ENCODE results near the gene TPR. TPM values are rescaled to one million over a fixed set of nuclear protein-coding genes. Genes with fewer than 3 reads are reported as not detected.
A peak's percentile ranks its signal among the peaks of the same experiment; 100 is the strongest.

TPR gene
- polyA plus RNA-seq, 2 of the 4 experiments (the other 2 are of a cell fraction): 49.0 to 93.2 TPM

DNA sequence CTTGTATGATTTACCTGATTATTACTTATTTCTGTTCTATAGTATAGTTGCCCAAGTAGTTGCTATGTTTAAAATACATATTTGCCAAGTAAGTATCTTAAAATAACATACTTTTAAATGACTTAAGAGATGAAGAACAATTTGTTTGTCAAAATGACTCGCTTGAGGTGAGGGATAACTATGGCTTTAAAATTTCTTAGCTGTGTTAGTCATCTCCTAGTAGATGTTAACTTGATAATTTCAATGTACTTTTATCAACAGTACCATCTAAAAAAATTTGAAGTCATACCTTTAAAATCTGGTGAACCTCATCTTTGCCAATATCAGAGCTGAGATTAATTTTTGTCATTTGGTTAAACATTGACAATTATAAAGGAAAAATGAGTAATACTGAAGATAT, 38.3 kb upstream of the TPR start (continued):
- TF ChIP-seq, protein P1, sequence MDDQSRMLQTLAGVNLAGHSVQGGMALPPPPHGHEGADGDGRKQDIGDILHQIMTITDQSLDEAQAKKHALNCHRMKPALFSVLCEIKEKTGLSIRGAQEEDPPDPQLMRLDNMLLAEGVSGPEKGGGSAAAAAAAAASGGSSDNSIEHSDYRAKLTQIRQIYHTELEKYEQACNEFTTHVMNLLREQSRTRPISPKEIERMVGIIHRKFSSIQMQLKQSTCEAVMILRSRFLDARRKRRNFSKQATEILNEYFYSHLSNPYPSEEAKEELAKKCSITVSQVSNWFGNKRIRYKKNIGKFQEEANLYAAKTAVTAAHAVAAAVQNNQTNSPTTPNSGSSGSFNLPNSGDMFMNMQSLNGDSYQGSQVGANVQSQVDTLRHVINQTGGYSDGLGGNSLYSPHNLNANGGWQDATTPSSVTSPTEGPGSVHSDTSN (IDR thresholded peaks at IDR 0.05): no peak
- TF ChIP-seq KDM5A (IDR thresholded peaks at IDR 0.05) (no peak), GATA3 (IDR thresholded peaks at IDR 0.05; ENCODE audit: borderline replicate concordance) (no peak), RFX5 (IDR thresholded peaks at IDR 0.05) (no peak)
- TF ChIP-seq, protein P2, sequence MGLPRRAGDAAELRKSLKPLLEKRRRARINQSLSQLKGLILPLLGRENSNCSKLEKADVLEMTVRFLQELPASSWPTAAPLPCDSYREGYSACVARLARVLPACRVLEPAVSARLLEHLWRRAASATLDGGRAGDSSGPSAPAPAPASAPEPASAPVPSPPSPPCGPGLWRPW (IDR thresholded peaks at IDR 0.05): no peak

DNA sequence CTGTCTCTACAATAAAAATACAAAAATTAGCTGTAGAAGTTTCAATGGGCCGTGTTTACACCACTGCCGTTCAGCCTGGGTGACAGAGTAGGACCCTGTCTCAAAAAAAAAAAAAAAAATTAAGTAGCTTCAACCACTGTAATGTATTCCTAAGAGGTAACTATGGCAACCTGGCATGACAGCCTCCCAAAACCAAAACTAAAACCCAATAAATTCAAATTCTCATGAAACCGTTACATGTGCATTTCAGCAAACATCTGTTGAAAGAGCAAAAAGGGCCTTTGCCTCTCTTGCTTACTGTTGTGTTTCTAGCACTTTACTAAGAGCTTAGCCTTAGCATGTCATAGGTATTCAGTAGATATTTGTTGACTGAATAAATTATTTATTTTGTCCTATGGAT, 34.0 kb upstream of the TPR start:
- FAIRE-seq (no peak), DNase-seq (ENCODE audit: low read depth in 1 of 2, low spot score in 1 of 2) (no peak), ATAC-seq (no peak)
- Histone ChIP-seq H3K27ac (no peak overlapping the region), H3K4me3 (no peak overlapping the region), H3K4me1 (peaks cover 9% of the 10 kb centered on the region; the same call in 1 of the 3 replicates), H3K9me3 (no peaks in the 10 kb centered on the region), H3K4me2 (no peak overlapping the region)
- TF ChIP-seq ESRRA (IDR thresholded peaks at IDR 0.05; ENCODE audit: borderline replicate concordance, low read length) (no peak), JUN (IDR thresholded peaks at IDR 0.05) (no peak), CHD2 (IDR thresholded peaks at IDR 0.05; ENCODE audit: low read length, partially characterized antibody) (no peak), RARB (CRISPR knock-in tag; IDR thresholded peaks at IDR 0.05) (no peak), NFE2L2 (conservative IDR thresholded peaks at IDR 0.05; ENCODE audit: low read length) (no peak), RAD21 (conservative IDR thresholded peaks at IDR 0.05 in 1 of 2, IDR thresholded peaks at IDR 0.05 in 1 of 2) (no peak), CEBPB (IDR thresholded peaks at IDR 0.05) (no peak), SMC3 (IDR thresholded peaks at IDR 0.05) (no peak)
- TF ChIP-seq, protein P3, sequence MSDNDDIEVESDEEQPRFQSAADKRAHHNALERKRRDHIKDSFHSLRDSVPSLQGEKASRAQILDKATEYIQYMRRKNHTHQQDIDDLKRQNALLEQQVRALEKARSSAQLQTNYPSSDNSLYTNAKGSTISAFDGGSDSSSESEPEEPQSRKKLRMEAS (IDR thresholded peaks at IDR 0.05): no peak
- TF ChIP-seq, protein P4, sequence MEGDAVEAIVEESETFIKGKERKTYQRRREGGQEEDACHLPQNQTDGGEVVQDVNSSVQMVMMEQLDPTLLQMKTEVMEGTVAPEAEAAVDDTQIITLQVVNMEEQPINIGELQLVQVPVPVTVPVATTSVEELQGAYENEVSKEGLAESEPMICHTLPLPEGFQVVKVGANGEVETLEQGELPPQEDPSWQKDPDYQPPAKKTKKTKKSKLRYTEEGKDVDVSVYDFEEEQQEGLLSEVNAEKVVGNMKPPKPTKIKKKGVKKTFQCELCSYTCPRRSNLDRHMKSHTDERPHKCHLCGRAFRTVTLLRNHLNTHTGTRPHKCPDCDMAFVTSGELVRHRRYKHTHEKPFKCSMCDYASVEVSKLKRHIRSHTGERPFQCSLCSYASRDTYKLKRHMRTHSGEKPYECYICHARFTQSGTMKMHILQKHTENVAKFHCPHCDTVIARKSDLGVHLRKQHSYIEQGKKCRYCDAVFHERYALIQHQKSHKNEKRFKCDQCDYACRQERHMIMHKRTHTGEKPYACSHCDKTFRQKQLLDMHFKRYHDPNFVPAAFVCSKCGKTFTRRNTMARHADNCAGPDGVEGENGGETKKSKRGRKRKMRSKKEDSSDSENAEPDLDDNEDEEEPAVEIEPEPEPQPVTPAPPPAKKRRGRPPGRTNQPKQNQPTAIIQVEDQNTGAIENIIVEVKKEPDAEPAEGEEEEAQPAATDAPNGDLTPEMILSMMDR (IDR thresholded peaks at IDR 0.05): no peak
- TF ChIP-seq, protein P2 (IDR thresholded peaks at IDR 0.05): no peak
- TF ChIP-seq, protein P5, sequence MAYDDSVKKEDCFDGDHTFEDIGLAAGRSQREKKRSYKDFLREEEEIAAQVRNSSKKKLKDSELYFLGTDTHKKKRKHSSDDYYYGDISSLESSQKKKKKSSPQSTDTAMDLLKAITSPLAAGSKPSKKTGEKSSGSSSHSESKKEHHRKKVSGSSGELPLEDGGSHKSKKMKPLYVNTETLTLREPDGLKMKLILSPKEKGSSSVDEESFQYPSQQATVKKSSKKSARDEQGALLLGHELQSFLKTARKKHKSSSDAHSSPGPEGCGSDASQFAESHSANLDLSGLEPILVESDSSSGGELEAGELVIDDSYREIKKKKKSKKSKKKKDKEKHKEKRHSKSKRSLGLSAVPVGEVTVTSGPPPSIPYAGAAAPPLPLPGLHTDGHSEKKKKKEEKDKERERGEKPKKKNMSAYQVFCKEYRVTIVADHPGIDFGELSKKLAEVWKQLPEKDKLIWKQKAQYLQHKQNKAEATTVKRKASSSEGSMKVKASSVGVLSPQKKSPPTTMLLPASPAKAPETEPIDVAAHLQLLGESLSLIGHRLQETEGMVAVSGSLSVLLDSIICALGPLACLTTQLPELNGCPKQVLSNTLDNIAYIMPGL (CRISPR knock-in tag; IDR thresholded peaks at IDR 0.05; ENCODE audit: borderline replicate concordance): no peak
- 86% methylated on average over 3 of the region's 3 CpGs for WGBS (ENCODE audit: missing lambda C conversion rate)
- CTCF ChIA-PET: interaction anchor here (0.6 to 1.0 kb wide), 3 partner anchors 10 to 271 kb away, joined by 3 to 4 read pairs (median 4); partner anchors contain the start of gene PTGS2
- POLR2A ChIA-PET: no interaction called here

DNA sequence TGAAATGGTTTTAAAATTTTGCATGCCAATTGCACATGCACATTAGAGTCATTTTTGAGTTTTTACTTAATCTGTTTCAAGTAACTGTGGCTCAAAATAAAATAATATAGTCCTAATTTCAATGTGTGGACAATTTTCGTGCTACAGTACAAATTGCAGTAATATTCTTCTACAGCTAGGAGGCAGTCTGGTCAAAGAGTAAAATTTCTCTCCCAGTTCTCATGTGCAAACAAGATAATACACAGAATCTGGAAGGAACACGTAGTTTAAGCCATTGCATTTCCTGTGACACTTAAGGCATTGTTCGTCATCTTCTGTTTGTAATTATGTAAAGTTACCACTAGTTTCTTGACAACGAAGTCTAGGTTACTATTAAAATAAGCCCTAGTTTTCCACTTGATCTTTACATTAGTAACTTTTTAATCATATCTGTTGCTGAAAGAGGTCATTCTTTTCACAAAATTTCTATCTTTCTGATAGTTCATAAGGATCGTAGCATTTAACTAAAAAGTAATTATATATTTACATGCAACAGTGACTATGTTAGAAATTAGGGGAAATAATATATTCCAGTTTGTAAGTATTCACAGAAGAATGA, 29.5 kb upstream of the TPR start:
- H3K4me2 ChIP-seq: peak overlapping the region; percentile 2; the same call in 1 of the 3 replicates
- POLR2A ChIA-PET: interaction anchor here (0.8 kb wide), 1 partner anchor 30 kb away, joined by 4 read pairs; the partner anchor contains the start of gene TPR
- no peak overlapping the region for H3K27ac ChIP-seq
- no peak for TF ChIP-seq HOXB13 (CRISPR knock-in tag; IDR thresholded peaks at IDR 0.05; ENCODE audit: low read depth)
- no peak for TF ChIP-seq CHD2 (IDR thresholded peaks at IDR 0.05; ENCODE audit: low read length, partially characterized antibody)
- TF ChIP-seq, protein P4 (IDR thresholded peaks at IDR 0.05): peak; percentile 80
- no peak for TF ChIP-seq GATA3 (IDR thresholded peaks at IDR 0.05; ENCODE audit: borderline replicate concordance)
- TF ChIP-seq FOXS1 (CRISPR knock-in tag; IDR thresholded peaks at IDR 0.05): no peak
- no peak for TF ChIP-seq EHF (CRISPR knock-in tag; IDR thresholded peaks at IDR 0.05)
- TF ChIP-seq HEYL (CRISPR knock-in tag; IDR thresholded peaks at IDR 0.05): no peak
- peak; percentile 64 for TF ChIP-seq SMC3 (IDR thresholded peaks at IDR 0.05)
- TF ChIP-seq RAD21 (conservative IDR thresholded peaks at IDR 0.05 in 1 of 2, IDR thresholded peaks at IDR 0.05 in 1 of 2): peak; percentile 77 to 81
- no peaks in the 10 kb centered on the region for H3K4me1 ChIP-seq
- H3K4me3 ChIP-seq: no peak overlapping the region
- H3K9me3 ChIP-seq: no peaks in the 10 kb centered on the region
- DNase-seq (ENCODE audit: low read depth in 1 of 2, low spot score in 1 of 2) (peak; percentile 43 to 61), FAIRE-seq (peak; percentile 84), ATAC-seq (peak; percentile 39 to 63; a peak in 3 of 6 replicates)
- 28% methylated on average over 5 of the region's 5 CpGs for WGBS (ENCODE audit: missing lambda C conversion rate)
- CTCF ChIA-PET: interaction anchor here (0.7 to 3.9 kb wide), 16 partner anchors 9 to 582 kb away, joined by 3 to 11 read pairs (median 4); partner anchors contain the start of genes ODR4 and TPR

All from A549 (cell line).